ENCODE data around the gene RAVER1. TPM values are rescaled to one million over a fixed set of nuclear protein-coding genes. Genes with fewer than 3 reads are reported as not detected.

The RAVER1 gene
- total and polyA plus RNA-seq, 2 of the 13 experiments (the other 11 are each of a cell fraction or from before 2014, with no cell fraction given), result 3.6 to 7.9 TPM

GRCh38 chr19:10270616-10271394 is 62.5 kb downstream of the RAVER1 start, which contains the start of gene ICAM1 (continued):
- no peak for TF ChIP-seq ZNF740 (CRISPR knock-in tag; IDR thresholded peaks at IDR 0.05)
- no peak for TF ChIP-seq JUND (CRISPR knock-in tag; IDR thresholded peaks at IDR 0.05)
- TF ChIP-seq SRSF9 (IDR thresholded peaks at IDR 0.05; ENCODE audit: borderline replicate concordance, insufficient read depth, low read depth, low read length, poor library complexity, severe bottlenecking), result no peak
- TF ChIP-seq NR2F6 (IDR thresholded peaks at IDR 0.05), result peak; percentile 73
- TF ChIP-seq NR2F6 (CRISPR knock-in tag; IDR thresholded peaks at IDR 0.05), result peak; percentile 90
- TF ChIP-seq SAFB2 (CRISPR knock-in tag; IDR thresholded peaks at IDR 0.05; ENCODE audit: borderline replicate concordance, low read depth), result peak; percentile 83
- no peak for TF ChIP-seq ZNF619 (CRISPR knock-in tag; IDR thresholded peaks at IDR 0.05)
- TF ChIP-seq SATB2 (CRISPR knock-in tag; IDR thresholded peaks at IDR 0.05), result 0 out of 2 replicates have a peak, but pooled peaks have one; percentile 38
- no peak; the same call in 1 of the 2 replicates for TF ChIP-seq MIER2 (CRISPR knock-in tag; IDR thresholded peaks at IDR 0.05)
- no peak for TF ChIP-seq IKZF1 (IDR thresholded peaks at IDR 0.05)
- TF ChIP-seq MXD1 (CRISPR knock-in tag; IDR thresholded peaks at IDR 0.05), result peak; percentile 84
- TF ChIP-seq RBAK (CRISPR knock-in tag; IDR thresholded peaks at IDR 0.05), result no peak
- peak; percentile 84 for TF ChIP-seq CBFB (CRISPR knock-in tag; IDR thresholded peaks at IDR 0.05)
- TF ChIP-seq RFX1 (IDR thresholded peaks at IDR 0.05), result no peak
- no peak for TF ChIP-seq MBD4 (IDR thresholded peaks at IDR 0.05; ENCODE audit: borderline replicate concordance, low read length)
- TF ChIP-seq PCBP1 (IDR thresholded peaks at IDR 0.05; ENCODE audit: borderline replicate concordance, low read depth, low read length), result 0 out of 2 replicates have a peak, but pooled peaks have one; percentile 26
- no peak for TF ChIP-seq USF2 (IDR thresholded peaks at IDR 0.05; ENCODE audit: low read depth, low read length)
- peak; percentile 77; the same call in 1 of the 2 replicates for TF ChIP-seq USF2 (CRISPR knock-in tag; IDR thresholded peaks at IDR 0.05; ENCODE audit: borderline replicate concordance)
- no peak; the same call in 1 of the 2 replicates for TF ChIP-seq HNF4G (IDR thresholded peaks at IDR 0.05; ENCODE audit: borderline replicate concordance, low read depth, low read length)
- TF ChIP-seq HNF4G (CRISPR knock-in tag; IDR thresholded peaks at IDR 0.05; ENCODE audit: borderline replicate concordance, low read depth), result peak; percentile 37; the same call in 1 of the 2 replicates
- TF ChIP-seq ZFP1 (CRISPR knock-in tag; IDR thresholded peaks at IDR 0.05), result 0 out of 2 replicates have a peak, but pooled peaks have one; percentile 24
- no peak for TF ChIP-seq ZNF207 (IDR thresholded peaks at IDR 0.05; ENCODE audit: borderline replicate concordance)
- no peak for TF ChIP-seq CEBPZ (IDR thresholded peaks at IDR 0.05; ENCODE audit: low read length)
- TF ChIP-seq ZNF782 (CRISPR knock-in tag; IDR thresholded peaks at IDR 0.05; ENCODE audit: borderline replicate concordance), result no peak
- TF ChIP-seq ARNTL (CRISPR knock-in tag; IDR thresholded peaks at IDR 0.05), result peak; percentile 73; the same call in 1 of the 2 replicates

All from HepG2 (cell line).